ENCODE results near the gene TIE1.

TIE1 gene

GRCh38 chr1:43273708-43274107 lies 27.1 kb upstream of the TIE1 start:
- no peak for DNase-seq (ENCODE audit: low read depth in 3 of 3, low spot score in 1 of 3)

- DNase-seq (ENCODE audit: low read depth in 3 of 3, low spot score in 1 of 3), result no peak
These were observed 26.5 kb upstream of the TIE1 start for GRCh38 chr1:43274125-43274803.

GRCh38 chr1:43274804-43275180 lies 26.0 kb upstream of the TIE1 start:
- no peak for DNase-seq (ENCODE audit: low read depth in 3 of 3, low spot score in 1 of 3)

- no peak for DNase-seq (ENCODE audit: low read depth in 3 of 3, low spot score in 1 of 3)
These were observed 24.8 kb upstream of the TIE1 start for GRCh38 chr1:43275826-43276620.

- no peak for DNase-seq (ENCODE audit: low read depth in 3 of 3, low spot score in 1 of 3)
These were observed 24.1 kb upstream of the TIE1 start for GRCh38 chr1:43276673-43277072.

- no peak for DNase-seq (ENCODE audit: low read depth in 3 of 3, low spot score in 1 of 3)
These were observed 23.5 kb upstream of the TIE1 start for GRCh38 chr1:43277116-43277876.

- DNase-seq (ENCODE audit: low read depth in 3 of 3, low spot score in 1 of 3), result no peak
These were observed 21.6 kb upstream of the TIE1 start for GRCh38 chr1:43279161-43279560.

- no peak for DNase-seq (ENCODE audit: low read depth in 3 of 3, low spot score in 1 of 3)
These were observed 21.1 kb upstream of the TIE1 start for GRCh38 chr1:43279666-43280065.

- no peak for DNase-seq (ENCODE audit: low read depth in 3 of 3, low spot score in 1 of 3)
These were observed 20.1 kb upstream of the TIE1 start for GRCh38 chr1:43280692-43281091.

- no peak for DNase-seq (ENCODE audit: low read depth in 3 of 3, low spot score in 1 of 3)
These were observed 18.3 kb upstream of the TIE1 start for GRCh38 chr1:43282220-43283195.

GRCh38 chr1:43284065-43284464 lies 16.7 kb upstream of the TIE1 start:
- DNase-seq (ENCODE audit: low read depth in 3 of 3, low spot score in 1 of 3), result no peak

- no peak for DNase-seq (ENCODE audit: low read depth in 3 of 3, low spot score in 1 of 3)
These were observed 16.2 kb upstream of the TIE1 start for GRCh38 chr1:43284546-43285110.

GRCh38 chr1:43285269-43285990 lies 15.4 kb upstream of the TIE1 start, which contains the start of gene C1orf210:
C1orf210 (minus strand) TSS chr1:43285581; CDS start chr1:43283270, 2,311 bp downstream.
- no peak for DNase-seq (ENCODE audit: low read depth in 3 of 3, low spot score in 1 of 3)

GRCh38 chr1:43286115-43286514 lies 14.7 kb upstream of the TIE1 start:
- no peak for DNase-seq (ENCODE audit: low read depth in 3 of 3, low spot score in 1 of 3)

GRCh38 chr1:43286533-43286932 lies 14.2 kb upstream of the TIE1 start:
- no peak for DNase-seq (ENCODE audit: low read depth in 3 of 3, low spot score in 1 of 3)

GRCh38 chr1:43288058-43288784 lies 12.6 kb upstream of the TIE1 start:
- DNase-seq (ENCODE audit: low read depth in 3 of 3, low spot score in 1 of 3), result no peak

GRCh38 chr1:43288785-43289706 lies 11.7 kb upstream of the TIE1 start:
- no peak for DNase-seq (ENCODE audit: low read depth in 3 of 3, low spot score in 1 of 3)

- no peak for DNase-seq (ENCODE audit: low read depth in 3 of 3, low spot score in 1 of 3)
These were observed 8.6 kb upstream of the TIE1 start for GRCh38 chr1:43292216-43292615.

All from stimulated activated CD4-positive, alpha-beta T cell treated with anti-CD3 and anti-CD28 coated beads, TNF-alpha, amount 100 ng/mL, for 1 hour (primary cell).